AG04450 (cell line): ENCODE results near the gene PDE1C. TPM values are rescaled to one million over a fixed set of nuclear protein-coding genes. Genes with fewer than 3 reads are reported as not detected.

Experiments used
- CTCF ChIA-PET: fragments of 300-600, 350-600 bp; formaldehyde crosslinking; extraction: SDS; loops from one replicate; lab custom pipeline; 2022; ENCODE audit warnings: antibody characterized with exemption, inconsistent platforms; lab: Charles Lee
- POLR2A ChIA-PET: fragments of 350-600 bp; formaldehyde crosslinking; extraction: SDS; loops from one replicate; lab custom pipeline; 2021; ENCODE audit warnings: antibody characterized with exemption, inconsistent platforms; lab: Yijun Ruan, JAX
- DNase-seq: peaks from one replicate; pipeline ENCODE4 v3.0.0-alpha.2; 2011; ENCODE audit warnings: low read depth, low spot score
- H3K27ac ChIP-seq: one replicate; pipeline ENCODE4 v1.5.1; 2012; ENCODE audit warnings: low read depth, low read length, control low read depth
- H3K27me3 ChIP-seq: one replicate; pipeline ENCODE4 v1.6.0; 2012; ENCODE audit warnings: low read length; ENCODE audit not compliant: control insufficient read depth, insufficient read depth
- H3K4me3 ChIP-seq: 2 replicates; pipeline ENCODE4 v1.5.1; 2011; ENCODE audit warnings: mild to moderate bottlenecking, low read depth, low read length, control low read depth
- H3K9me3 ChIP-seq: 2 replicates; pipeline ENCODE4 v1.5.1; 2012; ENCODE audit warnings: low read length; ENCODE audit not compliant: control insufficient read depth, insufficient read depth
- CTCF ChIP-seq: IDR thresholded peaks from 2 replicates; pipeline ENCODE4 v1.5.1; 2011; ENCODE audit warnings: low read depth, low read length, control low read depth, inconsistent platforms
- polyA plus RNA-seq: library from polyadenylated mRNA; depleted of rRNA; stranded (reverse); fragments of >200 nt; gene quantifications from 2 replicates; pipeline ENCODE4 v1.2.3, GENCODE V29; 2011

PDE1C gene
- polyA plus RNA-seq, 1 experiment: 3.8 TPM

DNA sequence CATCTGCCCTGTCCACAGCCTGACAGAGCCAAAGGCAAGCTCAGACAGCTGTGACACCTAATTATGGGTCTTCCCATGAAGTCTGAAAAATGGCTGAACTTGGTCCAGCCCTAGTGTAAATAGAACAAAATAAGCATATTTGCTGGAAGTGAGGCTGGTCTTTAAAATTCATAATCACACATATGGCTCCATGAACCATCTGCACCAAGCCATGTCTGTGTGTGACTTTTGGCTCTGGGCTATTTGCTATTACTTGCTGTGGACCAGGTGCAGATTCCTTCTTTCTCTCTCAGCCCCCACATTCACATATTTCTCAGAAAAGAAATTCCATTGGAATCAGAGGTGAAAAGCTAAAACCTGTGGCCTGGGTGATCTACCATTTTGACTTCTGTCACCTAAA, 175.9 kb downstream of the PDE1C start:
- Histone ChIP-seq H3K27ac (no peak overlapping the region), H3K27me3 (no peaks in the 10 kb centered on the region), H3K4me3 (no peak overlapping the region), H3K9me3 (peaks cover 10% of the 10 kb centered on the region; the same call in 1 of the 2 replicates)
- CTCF ChIA-PET: no interaction called here
- POLR2A ChIA-PET: no interaction called here
- DNase-seq: no peak
- TF ChIP-seq CTCF: no peak

GRCh38 chr7:31893365-31893764, 176.8 kb downstream of the PDE1C start:
- Histone ChIP-seq H3K4me3 (no peak overlapping the region), H3K27me3 (no peaks in the 10 kb centered on the region), H3K27ac (no peak overlapping the region), H3K9me3 (peaks cover 10% of the 10 kb centered on the region; the same call in 1 of the 2 replicates)
- no peak for DNase-seq
- CTCF ChIA-PET: no interaction called here
- POLR2A ChIA-PET: no interaction called here
- no peak for TF ChIP-seq CTCF

GRCh38 chr7:31892099-31892829, 177.9 kb downstream of the PDE1C start:
- no peak for TF ChIP-seq CTCF
- Histone ChIP-seq H3K27me3 (no peaks in the 10 kb centered on the region), H3K4me3 (no peak overlapping the region), H3K27ac (no peak overlapping the region), H3K9me3 (peaks cover 10% of the 10 kb centered on the region; the same call in 1 of the 2 replicates)
- POLR2A ChIA-PET: no interaction called here
- CTCF ChIA-PET: no interaction called here
- no peak for DNase-seq

DNA sequence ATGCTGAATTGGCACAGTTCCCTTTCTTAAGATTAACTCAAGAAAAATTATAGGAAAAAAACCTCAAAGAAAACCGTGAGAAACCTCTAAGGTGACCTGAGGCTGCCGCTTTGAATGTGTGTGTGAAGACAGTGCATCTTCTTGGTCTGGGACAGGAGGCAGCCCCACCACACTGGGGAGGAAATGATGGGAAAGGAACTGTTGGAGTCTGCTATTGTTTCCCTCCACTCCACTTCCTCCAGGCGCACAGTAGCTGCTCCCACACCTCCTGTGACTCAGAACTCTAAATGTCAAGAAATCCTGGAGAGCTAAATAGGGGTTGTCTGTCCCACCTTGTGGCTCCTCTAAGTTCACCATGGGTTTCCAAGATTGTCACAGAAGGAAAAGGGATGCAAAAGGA, 179.4 kb downstream of the PDE1C start:
- CTCF ChIA-PET: no interaction called here
- POLR2A ChIA-PET: no interaction called here

More for the DNA sequence above, 179.4 kb downstream of the PDE1C start:
- H3K4me3 ChIP-seq: no peak overlapping the region
- DNase-seq: no peak
- H3K27me3 ChIP-seq: no peaks in the 10 kb centered on the region
- H3K27ac ChIP-seq: no peak overlapping the region
- no peak for TF ChIP-seq CTCF
- H3K9me3 ChIP-seq: peaks cover 10% of the 10 kb centered on the region; the same call in 1 of the 2 replicates
